ENCODE results near the gene KRAS.

DNA sequence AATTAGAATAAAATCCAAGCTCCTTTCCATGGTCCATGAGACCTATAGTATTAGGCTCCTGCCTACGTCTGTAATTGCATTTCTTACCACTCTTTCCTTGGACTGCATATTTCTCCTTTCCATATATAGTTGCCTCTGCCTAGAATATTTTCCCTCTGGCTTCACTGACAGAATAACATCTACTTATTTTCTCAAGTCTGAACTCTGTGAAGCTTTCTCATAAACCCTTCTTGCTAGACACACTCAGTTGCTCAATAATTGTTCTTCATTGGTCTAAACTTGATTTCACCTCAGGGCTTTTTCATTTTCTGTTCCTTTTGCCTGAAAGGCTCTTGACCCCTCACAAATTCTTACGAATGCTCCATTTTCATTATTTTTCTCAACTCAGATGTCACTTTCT is 36.9 kb upstream of the KRAS start:
- TF ChIP-seq, protein P1, sequence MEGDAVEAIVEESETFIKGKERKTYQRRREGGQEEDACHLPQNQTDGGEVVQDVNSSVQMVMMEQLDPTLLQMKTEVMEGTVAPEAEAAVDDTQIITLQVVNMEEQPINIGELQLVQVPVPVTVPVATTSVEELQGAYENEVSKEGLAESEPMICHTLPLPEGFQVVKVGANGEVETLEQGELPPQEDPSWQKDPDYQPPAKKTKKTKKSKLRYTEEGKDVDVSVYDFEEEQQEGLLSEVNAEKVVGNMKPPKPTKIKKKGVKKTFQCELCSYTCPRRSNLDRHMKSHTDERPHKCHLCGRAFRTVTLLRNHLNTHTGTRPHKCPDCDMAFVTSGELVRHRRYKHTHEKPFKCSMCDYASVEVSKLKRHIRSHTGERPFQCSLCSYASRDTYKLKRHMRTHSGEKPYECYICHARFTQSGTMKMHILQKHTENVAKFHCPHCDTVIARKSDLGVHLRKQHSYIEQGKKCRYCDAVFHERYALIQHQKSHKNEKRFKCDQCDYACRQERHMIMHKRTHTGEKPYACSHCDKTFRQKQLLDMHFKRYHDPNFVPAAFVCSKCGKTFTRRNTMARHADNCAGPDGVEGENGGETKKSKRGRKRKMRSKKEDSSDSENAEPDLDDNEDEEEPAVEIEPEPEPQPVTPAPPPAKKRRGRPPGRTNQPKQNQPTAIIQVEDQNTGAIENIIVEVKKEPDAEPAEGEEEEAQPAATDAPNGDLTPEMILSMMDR (IDR thresholded peaks at IDR 0.05; ENCODE audit: insufficient read depth, low read length, poor library complexity, severe bottlenecking), result no peak
- TF ChIP-seq EZH2phosphoT487 (conservative IDR thresholded peaks at IDR 0.05; ENCODE audit: low read length), result no peak

Data from SU-DHL-6 (cell line).